ENCODE results near the gene WDR64. TPM values are rescaled to one million over a fixed set of nuclear protein-coding genes. Genes with fewer than 3 reads are reported as not detected.
A peak's percentile ranks its signal among the peaks of the same experiment; 100 is the strongest.

The WDR64 gene
- total RNA-seq, 1 donor from 2014 or later = 0.80 TPM

- Mint-ChIP-seq H3K36me3 (ENCODE audit: low read depth, unreplicated experiment) (no peaks in the 10 kb centered on the region), H3K4me3 (ENCODE audit: unreplicated experiment) (no peak overlapping the region), H3K27me3 (ENCODE audit: unreplicated experiment) (peaks cover 1% of the 10 kb centered on the region), H3K27ac (ENCODE audit: unreplicated experiment) (no peak overlapping the region), H3K4me1 (ENCODE audit: unreplicated experiment) (peaks cover 5% of the 10 kb centered on the region), H3K9me3 (ENCODE audit: unreplicated experiment) (no peaks in the 10 kb centered on the region)
- DNase-seq (ENCODE audit: low spot score) = no peak
- TF ChIP-seq, protein P1, sequence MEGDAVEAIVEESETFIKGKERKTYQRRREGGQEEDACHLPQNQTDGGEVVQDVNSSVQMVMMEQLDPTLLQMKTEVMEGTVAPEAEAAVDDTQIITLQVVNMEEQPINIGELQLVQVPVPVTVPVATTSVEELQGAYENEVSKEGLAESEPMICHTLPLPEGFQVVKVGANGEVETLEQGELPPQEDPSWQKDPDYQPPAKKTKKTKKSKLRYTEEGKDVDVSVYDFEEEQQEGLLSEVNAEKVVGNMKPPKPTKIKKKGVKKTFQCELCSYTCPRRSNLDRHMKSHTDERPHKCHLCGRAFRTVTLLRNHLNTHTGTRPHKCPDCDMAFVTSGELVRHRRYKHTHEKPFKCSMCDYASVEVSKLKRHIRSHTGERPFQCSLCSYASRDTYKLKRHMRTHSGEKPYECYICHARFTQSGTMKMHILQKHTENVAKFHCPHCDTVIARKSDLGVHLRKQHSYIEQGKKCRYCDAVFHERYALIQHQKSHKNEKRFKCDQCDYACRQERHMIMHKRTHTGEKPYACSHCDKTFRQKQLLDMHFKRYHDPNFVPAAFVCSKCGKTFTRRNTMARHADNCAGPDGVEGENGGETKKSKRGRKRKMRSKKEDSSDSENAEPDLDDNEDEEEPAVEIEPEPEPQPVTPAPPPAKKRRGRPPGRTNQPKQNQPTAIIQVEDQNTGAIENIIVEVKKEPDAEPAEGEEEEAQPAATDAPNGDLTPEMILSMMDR (IDR thresholded peaks at IDR 0.05; ENCODE audit: unreplicated experiment) = no peak
Measured at GRCh38 chr1:241617426-241617825, 34.7 kb upstream of the WDR64 start.

GRCh38 chr1:241622669-241623068, 29.4 kb upstream of the WDR64 start:
- H3K9me3 Mint-ChIP-seq (ENCODE audit: unreplicated experiment) = no peaks in the 10 kb centered on the region
- TF ChIP-seq, protein P1 (IDR thresholded peaks at IDR 0.05; ENCODE audit: unreplicated experiment) = no peak
- H3K4me1 Mint-ChIP-seq (ENCODE audit: unreplicated experiment) = peaks cover 10% of the 10 kb centered on the region
- H3K4me3 Mint-ChIP-seq (ENCODE audit: unreplicated experiment) = no peak overlapping the region
- H3K27ac Mint-ChIP-seq (ENCODE audit: unreplicated experiment) = no peak overlapping the region
- H3K36me3 Mint-ChIP-seq (ENCODE audit: low read depth, unreplicated experiment) = no peaks in the 10 kb centered on the region
- peaks cover 1% of the 10 kb centered on the region for H3K27me3 Mint-ChIP-seq (ENCODE audit: unreplicated experiment)
- DNase-seq (ENCODE audit: low spot score) = no peak

GRCh38 chr1:241624935-241625334, 27.1 kb upstream of the WDR64 start:
- TF ChIP-seq, protein P1 (IDR thresholded peaks at IDR 0.05; ENCODE audit: unreplicated experiment) = no peak
- Mint-ChIP-seq H3K36me3 (ENCODE audit: low read depth, unreplicated experiment) (no peaks in the 10 kb centered on the region), H3K27me3 (ENCODE audit: unreplicated experiment) (peaks cover 1% of the 10 kb centered on the region), H3K4me1 (ENCODE audit: unreplicated experiment) (peaks cover 13% of the 10 kb centered on the region), H3K27ac (ENCODE audit: unreplicated experiment) (no peak overlapping the region), H3K9me3 (ENCODE audit: unreplicated experiment) (no peaks in the 10 kb centered on the region), H3K4me3 (ENCODE audit: unreplicated experiment) (no peak overlapping the region)
- no peak for DNase-seq (ENCODE audit: low spot score)

DNA sequence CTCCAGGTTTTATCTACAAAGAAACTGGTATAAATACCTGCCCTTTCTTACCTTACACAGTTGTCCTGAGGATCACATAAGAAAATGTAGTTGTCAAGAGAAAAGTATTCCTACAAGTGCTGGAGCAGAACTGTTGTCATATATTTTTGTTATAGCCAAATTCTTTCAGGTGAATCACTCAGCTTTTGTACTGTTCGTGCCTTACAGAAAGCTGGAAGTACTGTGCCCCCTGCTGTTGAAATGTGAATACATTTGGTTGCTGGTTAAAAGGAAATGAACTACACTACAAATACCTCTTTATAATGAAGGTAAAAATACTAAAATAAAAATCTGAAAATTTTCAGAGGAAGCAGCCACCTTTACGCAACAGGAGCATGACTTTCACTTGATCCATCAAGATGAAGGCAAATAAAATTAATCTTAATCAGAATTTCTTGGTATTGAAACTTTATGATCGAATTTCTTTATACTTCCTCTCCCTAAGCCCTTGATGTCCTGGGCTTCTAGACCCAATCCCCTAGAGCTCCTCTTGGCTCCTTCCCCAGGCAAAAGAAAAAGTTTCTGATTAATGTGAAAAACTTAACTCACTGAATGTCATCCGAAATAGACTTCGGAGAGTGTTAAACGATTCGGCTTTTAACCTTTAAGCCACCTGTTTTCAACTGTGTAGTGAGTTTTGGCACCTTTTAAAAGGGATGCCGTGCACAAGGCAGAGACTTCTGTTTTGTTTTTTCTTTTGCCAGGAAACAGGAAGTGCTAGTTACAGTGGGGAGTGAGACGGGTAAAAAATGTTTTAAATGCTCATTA, 24.4 kb upstream of the WDR64 start:
- H3K27me3 Mint-ChIP-seq (ENCODE audit: unreplicated experiment) = no peaks in the 10 kb centered on the region

DNA sequence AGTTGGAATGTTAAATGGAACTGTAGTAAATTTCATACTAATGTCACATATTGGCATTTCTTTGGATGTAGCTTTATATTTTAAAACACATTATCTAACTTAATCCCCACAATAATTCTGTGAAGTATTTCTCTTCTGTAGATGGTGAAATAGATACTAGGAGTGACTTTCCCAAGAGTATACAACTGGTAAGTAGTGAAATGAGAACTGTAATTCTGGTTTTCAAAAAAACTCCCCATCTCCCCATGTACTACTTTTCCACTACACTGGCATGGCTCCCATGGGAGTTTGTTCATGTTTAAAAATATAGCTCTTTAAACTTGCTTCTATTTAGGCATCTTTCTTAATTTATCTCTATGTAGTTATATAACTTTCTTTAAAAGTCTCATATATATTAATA, 22.1 kb upstream of the WDR64 start:
- no peak overlapping the region for H3K4me3 Mint-ChIP-seq (ENCODE audit: unreplicated experiment)
- peaks cover 1% of the 10 kb centered on the region for H3K36me3 Mint-ChIP-seq (ENCODE audit: low read depth, unreplicated experiment)
- H3K27ac Mint-ChIP-seq (ENCODE audit: unreplicated experiment) = no peak overlapping the region
- TF ChIP-seq, protein P1 (IDR thresholded peaks at IDR 0.05; ENCODE audit: unreplicated experiment) = no peak
- no peaks in the 10 kb centered on the region for H3K9me3 Mint-ChIP-seq (ENCODE audit: unreplicated experiment)
- no peak for DNase-seq (ENCODE audit: low spot score)
- H3K27me3 Mint-ChIP-seq (ENCODE audit: unreplicated experiment) = no peaks in the 10 kb centered on the region
- peaks cover 8% of the 10 kb centered on the region for H3K4me1 Mint-ChIP-seq (ENCODE audit: unreplicated experiment)

More for the DNA sequence above, 24.4 kb upstream of the WDR64 start:
- no peaks in the 10 kb centered on the region for H3K36me3 Mint-ChIP-seq (ENCODE audit: low read depth, unreplicated experiment)
- DNase-seq (ENCODE audit: low spot score) = peak; percentile 46
- TF ChIP-seq, protein P1 (IDR thresholded peaks at IDR 0.05; ENCODE audit: unreplicated experiment) = peak; percentile 53
- no peaks in the 10 kb centered on the region for H3K9me3 Mint-ChIP-seq (ENCODE audit: unreplicated experiment)
- peaks cover 13% of the 10 kb centered on the region for H3K4me1 Mint-ChIP-seq (ENCODE audit: unreplicated experiment)
- H3K27ac Mint-ChIP-seq (ENCODE audit: unreplicated experiment) = peak overlapping the region; percentile 77
- H3K4me3 Mint-ChIP-seq (ENCODE audit: unreplicated experiment) = no peak overlapping the region

All from endothelial cell (in vitro differentiated cells).